H54 (cell line): Measurements from ENCODE around the gene BUB3.

Experiments used
- DNase-seq: peaks from one replicate; pipeline ENCODE4 v3.0.0; 2011; ENCODE audit warnings: low spot score, mixed read lengths; ENCODE audit not compliant: insufficient read length
- FAIRE-seq: peaks from 3 replicates; lab custom pipeline; 2011; peaks lifted over from hg19 to GRCh38; lab: Jason Lieb, UNC
- POLR2A ChIP-seq: IDR thresholded peaks from 2 replicates; pipeline ENCODE4 v1.6.1; 2011; ENCODE audit warnings: low read depth, mild to moderate bottlenecking, low read length

Gene BUB3

GRCh38 chr10:123180101-123181090 is 26.2 kb downstream of the BUB3 start:
- FAIRE-seq (no peak), DNase-seq (no peak)
- TF ChIP-seq POLR2A = no peak

GRCh38 chr10:123183724-123184123 is 29.5 kb downstream of the BUB3 start:
- FAIRE-seq = no peak
- no peak for TF ChIP-seq POLR2A
- no peak for DNase-seq

GRCh38 chr10:123187781-123188180 is 33.6 kb downstream of the BUB3 start:
- DNase-seq (no peak), FAIRE-seq (no peak)
- no peak for TF ChIP-seq POLR2A

GRCh38 chr10:123191886-123192285 is 37.7 kb downstream of the BUB3 start:
- DNase-seq = no peak
- no peak for FAIRE-seq
- no peak for TF ChIP-seq POLR2A

GRCh38 chr10:123194056-123194455 is 39.9 kb downstream of the BUB3 start:
- FAIRE-seq (no peak), DNase-seq (no peak)
- TF ChIP-seq POLR2A = no peak

GRCh38 chr10:123200531-123200930 is 46.3 kb downstream of the BUB3 start:
- FAIRE-seq = no peak
- no peak for DNase-seq
- TF ChIP-seq POLR2A = no peak

GRCh38 chr10:123202506-123202905 is 48.3 kb downstream of the BUB3 start:
- no peak for DNase-seq
- no peak for TF ChIP-seq POLR2A
- FAIRE-seq = no peak

- FAIRE-seq = no peak
- no peak for TF ChIP-seq POLR2A
- DNase-seq = no peak
Measured at GRCh38 chr10:123203393-123204126, 49.4 kb downstream of the BUB3 start.

- DNase-seq (no peak), FAIRE-seq (no peak)
- TF ChIP-seq POLR2A = no peak
Measured at GRCh38 chr10:123204127-123204461, 49.9 kb downstream of the BUB3 start.

GRCh38 chr10:123205041-123205440 is 50.8 kb downstream of the BUB3 start:
- FAIRE-seq (no peak), DNase-seq (no peak)
- no peak for TF ChIP-seq POLR2A

- TF ChIP-seq POLR2A = no peak
- DNase-seq = no peak
- FAIRE-seq = no peak
Measured at GRCh38 chr10:123212063-123212462, 57.9 kb downstream of the BUB3 start.

GRCh38 chr10:123212640-123213039 is 58.4 kb downstream of the BUB3 start:
- DNase-seq (no peak), FAIRE-seq (no peak)
- no peak for TF ChIP-seq POLR2A

- no peak for DNase-seq
Measured at GRCh38 chr10:123213192-123213591, 59.0 kb downstream of the BUB3 start.

More at GRCh38 chr10:123213192-123213591, 59.0 kb downstream of the BUB3 start:
- no peak for FAIRE-seq
- no peak for TF ChIP-seq POLR2A
